ENCODE data around the gene RSPH1.

GRCh38 chr21:42451941-42452340 lies 44.1 kb downstream of the RSPH1 start:
- no peak for TF ChIP-seq ZNF565 (CRISPR knock-in tag; conservative IDR thresholded peaks at IDR 0.05; ENCODE audit: low read depth)
- TF ChIP-seq BACH2 (CRISPR knock-in tag; IDR thresholded peaks at IDR 0.05; ENCODE audit: borderline replicate concordance): no peak
- TF ChIP-seq SNAI2 (CRISPR knock-in tag; IDR thresholded peaks at IDR 0.05): no peak
- TF ChIP-seq TCF4 (CRISPR knock-in tag; IDR thresholded peaks at IDR 0.05; ENCODE audit: borderline replicate concordance): no peak
- TF ChIP-seq PPARA (CRISPR knock-in tag; IDR thresholded peaks at IDR 0.05; ENCODE audit: borderline replicate concordance): no peak
- TF ChIP-seq CSDC2 (CRISPR knock-in tag; IDR thresholded peaks at IDR 0.05): no peak
- TF ChIP-seq, protein P1, sequence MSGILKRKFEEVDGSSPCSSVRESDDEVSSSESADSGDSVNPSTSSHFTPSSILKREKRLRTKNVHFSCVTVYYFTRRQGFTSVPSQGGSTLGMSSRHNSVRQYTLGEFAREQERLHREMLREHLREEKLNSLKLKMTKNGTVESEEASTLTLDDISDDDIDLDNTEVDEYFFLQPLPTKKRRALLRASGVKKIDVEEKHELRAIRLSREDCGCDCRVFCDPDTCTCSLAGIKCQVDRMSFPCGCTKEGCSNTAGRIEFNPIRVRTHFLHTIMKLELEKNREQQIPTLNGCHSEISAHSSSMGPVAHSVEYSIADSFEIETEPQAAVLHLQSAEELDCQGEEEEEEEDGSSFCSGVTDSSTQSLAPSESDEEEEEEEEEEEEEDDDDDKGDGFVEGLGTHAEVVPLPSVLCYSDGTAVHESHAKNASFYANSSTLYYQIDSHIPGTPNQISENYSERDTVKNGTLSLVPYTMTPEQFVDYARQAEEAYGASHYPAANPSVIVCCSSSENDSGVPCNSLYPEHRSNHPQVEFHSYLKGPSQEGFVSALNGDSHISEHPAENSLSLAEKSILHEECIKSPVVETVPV (CRISPR knock-in tag; IDR thresholded peaks at IDR 0.05): no peak
- no peak for TF ChIP-seq OSR1 (CRISPR knock-in tag; IDR thresholded peaks at IDR 0.05)
- no peak for TF ChIP-seq TOX (CRISPR knock-in tag; IDR thresholded peaks at IDR 0.05; ENCODE audit: borderline replicate concordance)
- no peak for TF ChIP-seq ZNF8 (CRISPR knock-in tag; IDR thresholded peaks at IDR 0.05)
- TF ChIP-seq RARB (CRISPR knock-in tag; IDR thresholded peaks at IDR 0.05): no peak
- TF ChIP-seq, protein P2, sequence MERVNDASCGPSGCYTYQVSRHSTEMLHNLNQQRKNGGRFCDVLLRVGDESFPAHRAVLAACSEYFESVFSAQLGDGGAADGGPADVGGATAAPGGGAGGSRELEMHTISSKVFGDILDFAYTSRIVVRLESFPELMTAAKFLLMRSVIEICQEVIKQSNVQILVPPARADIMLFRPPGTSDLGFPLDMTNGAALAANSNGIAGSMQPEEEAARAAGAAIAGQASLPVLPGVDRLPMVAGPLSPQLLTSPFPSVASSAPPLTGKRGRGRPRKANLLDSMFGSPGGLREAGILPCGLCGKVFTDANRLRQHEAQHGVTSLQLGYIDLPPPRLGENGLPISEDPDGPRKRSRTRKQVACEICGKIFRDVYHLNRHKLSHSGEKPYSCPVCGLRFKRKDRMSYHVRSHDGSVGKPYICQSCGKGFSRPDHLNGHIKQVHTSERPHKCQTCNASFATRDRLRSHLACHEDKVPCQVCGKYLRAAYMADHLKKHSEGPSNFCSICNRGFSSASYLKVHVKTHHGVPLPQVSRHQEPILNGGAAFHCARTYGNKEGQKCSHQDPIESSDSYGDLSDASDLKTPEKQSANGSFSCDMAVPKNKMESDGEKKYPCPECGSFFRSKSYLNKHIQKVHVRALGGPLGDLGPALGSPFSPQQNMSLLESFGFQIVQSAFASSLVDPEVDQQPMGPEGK (CRISPR knock-in tag; IDR thresholded peaks at IDR 0.05; ENCODE audit: borderline replicate concordance): no peak
